TTC549 (cell line): ENCODE measurements around the gene SLC22A31.
"Not testable (repeated sequence)": the region's sequence is repeated elsewhere in the genome, so short reads cannot be mapped to it uniquely, and the experiment has no call there.

ENCODE experiments used
- FAIRE-seq: peaks from 2 replicates; lab custom pipeline; 2012; peaks lifted over from hg19 to GRCh38; lab: Jason Lieb, UNC

Gene SLC22A31

DNA sequence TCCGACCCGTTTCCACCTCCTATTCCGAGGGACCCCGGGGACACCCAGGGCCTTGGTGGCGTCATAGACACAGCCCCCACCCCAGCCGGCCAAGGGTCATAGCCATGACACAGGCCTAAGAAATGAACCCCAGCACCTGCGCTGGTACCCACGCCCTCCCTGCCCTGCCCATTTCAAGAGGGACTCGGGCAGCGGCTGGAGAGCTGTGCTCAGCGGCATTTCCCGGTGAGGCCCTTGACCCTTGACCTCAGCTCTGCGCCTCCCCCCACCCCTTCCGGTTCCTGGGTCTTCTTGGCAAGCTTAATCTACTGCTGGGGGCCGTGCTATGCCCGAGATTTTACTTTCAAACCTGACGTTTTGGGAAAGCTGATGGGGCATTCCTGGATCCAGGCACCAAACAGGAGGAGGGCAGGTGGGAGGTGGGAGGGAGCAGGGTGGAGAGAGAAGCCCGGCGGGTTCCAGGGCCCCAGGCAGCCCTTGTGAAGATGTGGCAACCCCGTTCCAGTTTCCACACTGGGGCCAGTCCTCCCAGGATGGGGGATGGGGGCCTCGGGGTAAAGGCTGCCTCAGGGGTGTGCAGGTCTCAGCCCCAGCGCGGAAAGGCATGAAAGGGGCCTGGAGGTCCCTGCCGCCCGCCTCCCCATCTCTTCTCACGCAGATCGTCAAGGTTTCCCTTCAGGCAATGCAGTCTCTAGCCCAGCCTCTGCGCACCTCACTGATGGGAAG, at the start of gene SLC22A31:
SLC22A31 (minus strand) TSS at position 414 of the 726 bp plus-strand sequence; CDS start at position 378, 36 bp downstream.
- FAIRE-seq = no peak

DNA sequence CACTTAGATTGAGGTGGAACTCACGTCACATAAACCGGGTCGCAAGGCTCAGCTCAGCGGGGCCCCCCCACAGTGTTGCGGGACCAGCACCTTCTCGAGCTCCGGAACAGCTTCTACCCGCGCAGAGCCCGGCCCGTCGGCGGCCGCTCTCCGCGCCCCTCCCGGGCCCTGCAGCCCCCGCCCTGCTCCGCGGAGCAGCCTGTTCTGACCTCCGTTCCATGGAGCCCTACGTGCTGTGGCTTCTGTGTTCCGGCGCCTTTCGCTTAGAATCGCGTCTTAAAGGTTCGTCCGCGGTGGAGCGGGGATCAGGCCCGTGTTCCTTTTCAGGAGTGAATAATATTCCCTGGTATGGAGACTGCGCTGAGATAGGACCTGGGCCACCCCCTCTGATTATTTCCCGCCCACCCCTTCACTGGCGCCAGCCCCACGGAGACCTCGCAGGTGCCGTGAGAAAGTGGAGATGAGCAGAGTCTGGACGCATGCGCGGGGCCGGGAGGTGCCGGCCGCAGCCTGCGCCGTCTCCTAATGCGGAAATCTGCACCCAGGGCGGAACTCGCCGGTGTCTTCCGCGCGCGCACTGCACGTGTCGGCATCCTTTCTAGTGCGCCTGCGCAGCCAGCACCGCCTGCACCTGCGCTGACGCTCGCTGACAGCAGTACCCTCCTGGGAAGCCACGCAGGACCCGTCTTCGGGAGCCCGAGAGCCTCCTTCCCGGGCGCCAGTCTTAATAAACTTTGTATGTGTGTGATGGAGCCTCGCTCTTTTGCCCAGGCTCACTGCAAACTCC, 48.1 kb upstream of the SLC22A31 start:
- FAIRE-seq = no peak

DNA sequence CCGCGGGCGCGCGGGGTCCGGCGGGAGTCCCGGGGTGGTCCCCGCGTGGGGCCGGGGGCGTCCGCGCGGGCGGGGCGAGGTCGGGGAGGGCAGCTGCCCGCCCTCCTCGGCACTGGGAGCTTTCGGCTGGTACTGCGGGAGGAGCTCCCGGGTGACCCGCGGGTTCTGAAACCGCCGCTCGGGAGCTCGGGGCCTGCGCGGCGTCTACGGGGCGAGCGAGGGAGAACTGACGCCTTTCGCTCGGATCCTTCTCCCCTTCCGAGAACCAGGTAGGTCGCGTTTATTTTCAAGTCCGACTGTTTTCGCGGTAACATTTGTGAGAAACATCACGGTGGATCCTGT, 47.4 kb upstream of the SLC22A31 start:
- not testable (repeated sequence) for FAIRE-seq

DNA sequence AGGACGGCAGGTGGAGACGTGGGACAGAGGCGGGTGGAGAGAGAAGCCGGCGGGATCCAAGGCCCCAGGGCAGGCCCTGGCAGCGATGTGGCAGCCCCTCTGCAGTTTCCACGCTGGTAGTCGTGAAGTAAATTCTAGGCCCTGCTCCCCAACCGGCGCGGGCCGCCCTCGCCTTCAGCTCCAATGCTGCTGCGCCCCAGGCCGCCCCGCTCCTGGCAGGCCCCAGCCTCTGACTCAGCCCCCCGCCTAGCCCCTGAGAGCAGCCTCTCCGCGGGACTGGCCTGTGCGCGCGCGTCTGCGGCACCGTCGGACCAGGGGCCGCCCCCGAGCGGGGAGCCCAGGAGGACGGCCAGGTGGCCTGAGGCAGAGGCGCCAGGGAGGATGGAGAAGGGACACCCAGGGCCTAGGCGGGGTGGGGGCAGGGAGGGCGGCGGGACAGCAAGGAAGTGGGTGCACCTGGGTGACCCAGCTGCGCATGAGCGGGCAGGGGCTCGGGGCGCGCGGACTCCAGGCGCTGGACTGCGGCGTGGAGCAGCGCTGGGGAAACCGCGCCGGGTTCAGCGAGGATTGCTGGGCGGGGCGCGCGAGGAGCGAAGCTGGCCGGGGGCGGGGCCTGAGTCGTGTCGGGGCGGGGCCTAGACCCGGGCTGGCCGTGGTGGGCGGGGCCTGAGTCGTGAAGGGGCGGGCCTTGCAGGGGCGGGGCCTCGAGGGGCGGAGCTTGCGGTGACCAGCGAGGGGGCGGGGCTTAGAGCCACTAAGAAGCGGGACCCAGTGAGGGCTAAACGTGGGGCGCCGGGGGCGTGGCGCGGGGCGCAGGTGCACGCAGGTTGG, 46.8 kb upstream of the SLC22A31 start:
- FAIRE-seq = no peak

DNA sequence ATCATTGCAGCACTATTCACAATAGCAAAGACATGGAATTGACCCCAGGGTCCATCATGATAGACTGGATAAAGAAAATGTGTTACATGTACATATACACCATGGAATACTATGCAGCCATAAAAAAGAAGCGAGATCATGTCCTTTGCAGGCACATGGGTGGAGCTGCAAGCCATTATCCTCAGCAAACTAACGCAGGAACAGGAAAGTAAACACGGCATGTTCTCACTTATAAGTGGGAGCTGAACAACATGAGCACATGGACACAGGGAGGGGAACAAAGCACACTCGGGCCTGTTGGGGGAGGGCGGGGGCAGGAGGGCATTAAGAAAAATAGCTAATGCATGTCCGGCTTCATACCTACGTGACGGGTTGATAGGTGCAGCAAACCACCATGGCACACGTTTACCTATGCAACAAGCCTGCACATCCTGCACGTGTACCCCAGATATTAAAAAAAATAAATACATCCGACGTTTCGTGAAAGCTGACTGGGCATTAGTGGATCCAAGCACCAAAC, 46.1 kb upstream of the SLC22A31 start:
- FAIRE-seq = no peak

DNA sequence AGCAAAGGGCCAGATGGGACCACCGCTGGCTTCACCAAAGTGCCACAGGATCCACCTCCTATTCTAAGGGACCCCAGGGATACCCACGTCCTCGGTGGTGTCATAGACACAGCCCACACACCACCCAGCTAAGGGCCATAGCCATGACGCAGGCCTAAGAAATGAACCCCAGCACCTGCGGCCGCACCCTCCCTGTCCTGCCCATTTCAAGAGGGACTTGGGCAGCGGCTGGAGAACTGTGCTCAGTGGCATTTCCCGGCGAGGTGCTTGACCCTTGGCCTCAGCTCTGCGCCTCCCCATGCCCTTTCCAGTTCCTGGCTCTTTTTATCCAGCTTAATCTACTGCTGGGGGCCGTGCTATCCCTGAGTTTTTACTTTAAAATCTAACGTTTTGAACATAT, 44.4 kb upstream of the SLC22A31 start:
- no peak for FAIRE-seq

DNA sequence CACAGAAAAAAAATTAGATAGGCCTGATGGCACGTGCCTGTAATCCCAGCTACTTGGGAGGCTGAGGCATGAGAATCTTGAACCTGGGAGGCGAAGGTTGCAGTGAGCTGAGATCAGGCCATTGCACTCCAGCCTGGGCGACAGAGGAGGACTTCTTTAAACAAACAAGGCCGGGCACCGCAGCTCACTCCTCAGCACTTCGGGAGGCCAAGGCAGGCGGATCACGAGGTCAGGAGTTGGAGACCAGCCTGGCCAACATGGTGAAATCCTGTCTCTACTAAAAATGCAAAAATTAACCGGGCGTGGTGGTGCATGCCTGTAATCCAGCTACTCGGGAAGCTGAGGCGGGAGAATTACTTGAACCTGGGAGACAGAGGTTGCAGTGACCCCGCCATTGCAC, 43.9 kb upstream of the SLC22A31 start:
- FAIRE-seq = not testable (repeated sequence)

DNA sequence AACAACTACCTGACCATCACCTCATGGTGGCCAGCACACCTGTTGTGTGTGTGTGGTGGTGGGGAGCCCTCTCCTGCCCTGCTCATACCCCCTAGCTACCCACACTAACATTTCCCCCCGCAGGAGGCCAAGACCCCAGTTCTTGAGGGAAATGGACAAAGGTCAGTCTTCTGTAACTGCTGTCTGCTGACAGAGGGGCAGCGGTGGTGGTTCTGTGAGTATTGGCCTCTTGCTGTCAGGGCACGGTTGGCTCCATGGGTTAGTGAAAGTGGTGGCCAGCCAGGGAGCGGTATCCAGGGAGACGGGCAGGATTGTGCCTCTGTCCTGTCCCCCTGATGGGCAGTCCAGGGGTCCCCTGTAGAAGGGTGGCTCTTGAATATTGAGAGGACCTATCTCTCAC, 43.3 kb upstream of the SLC22A31 start:
- FAIRE-seq = no peak

DNA sequence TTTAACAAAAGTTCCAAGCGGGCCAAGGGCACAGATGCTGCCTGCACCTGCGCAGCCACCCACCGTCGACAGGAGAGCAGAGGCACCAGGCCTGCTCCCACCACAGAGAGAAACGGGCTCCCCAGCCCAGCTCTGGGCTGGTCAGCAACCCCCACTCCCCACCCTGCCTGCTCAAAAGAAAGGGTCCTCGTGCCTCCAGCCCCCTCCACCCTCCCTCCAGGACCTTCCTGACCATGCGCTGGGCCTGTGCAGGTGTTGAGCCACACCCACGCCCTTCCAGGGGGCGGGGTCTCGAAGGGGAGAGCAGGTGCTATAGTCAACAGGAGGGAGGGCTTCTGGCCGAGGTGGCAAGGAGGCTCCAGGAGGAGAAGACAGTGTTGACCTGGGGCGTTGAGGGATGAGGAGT, 42.5 kb upstream of the SLC22A31 start:
- no peak for FAIRE-seq

DNA sequence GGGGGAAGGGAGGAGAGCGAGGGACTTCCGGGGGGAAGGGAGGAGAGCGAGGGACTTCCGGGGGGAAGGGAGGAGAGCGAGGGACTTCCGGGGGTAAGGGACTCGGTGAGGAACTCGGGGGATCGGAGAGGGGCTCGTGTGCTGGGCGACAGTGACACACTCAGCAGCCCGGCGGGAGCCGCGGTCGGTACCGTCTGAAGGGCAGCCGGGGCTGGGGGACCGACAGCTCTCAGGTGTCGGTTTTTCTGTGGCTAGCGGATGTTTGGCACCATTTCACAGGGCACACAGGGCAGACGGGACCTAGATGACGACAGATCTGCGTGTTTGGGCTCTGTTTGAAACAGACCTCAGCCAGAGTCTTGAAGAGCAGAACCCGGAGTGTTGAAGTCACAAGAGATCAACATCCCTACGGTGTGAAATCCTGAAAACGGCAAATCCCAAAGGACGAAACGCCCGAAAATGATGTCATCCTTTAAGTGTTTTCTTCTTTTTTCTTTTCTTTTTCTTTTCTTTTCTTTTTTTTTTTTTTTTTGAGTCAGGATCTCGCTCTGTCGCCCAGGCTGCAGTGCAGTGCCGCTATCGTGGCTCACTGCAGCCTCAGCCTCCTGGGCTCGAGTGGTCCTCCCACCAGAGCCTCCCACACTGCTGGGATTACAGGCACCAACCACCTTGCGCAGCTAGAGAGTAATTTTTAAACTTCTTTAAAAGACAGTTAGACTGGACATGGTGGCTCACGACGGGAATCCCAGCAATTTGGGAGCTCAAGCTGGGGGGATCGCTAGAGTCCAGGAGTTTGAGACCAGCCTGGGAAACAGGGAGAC, 41.1 kb upstream of the SLC22A31 start:
- no peak for FAIRE-seq

DNA sequence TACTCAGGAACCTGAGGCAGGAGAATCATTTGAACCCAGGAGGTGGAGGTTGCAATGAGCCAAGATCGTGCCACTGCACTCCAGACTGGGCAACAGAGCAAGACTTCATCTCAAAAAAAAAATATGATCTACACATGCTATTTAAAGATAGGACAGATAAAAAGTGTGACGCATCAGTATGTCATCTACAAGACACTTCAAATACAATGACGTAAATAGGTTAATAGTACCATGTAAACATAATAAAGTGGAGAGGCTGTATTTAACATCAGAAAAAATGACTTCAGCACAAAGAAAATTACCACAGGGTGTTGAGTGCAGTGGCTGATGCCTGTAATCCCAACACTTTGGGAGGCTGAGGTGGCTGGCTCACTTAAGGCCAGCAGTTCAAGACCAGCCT, 37.4 kb upstream of the SLC22A31 start:
- no peak for FAIRE-seq

DNA sequence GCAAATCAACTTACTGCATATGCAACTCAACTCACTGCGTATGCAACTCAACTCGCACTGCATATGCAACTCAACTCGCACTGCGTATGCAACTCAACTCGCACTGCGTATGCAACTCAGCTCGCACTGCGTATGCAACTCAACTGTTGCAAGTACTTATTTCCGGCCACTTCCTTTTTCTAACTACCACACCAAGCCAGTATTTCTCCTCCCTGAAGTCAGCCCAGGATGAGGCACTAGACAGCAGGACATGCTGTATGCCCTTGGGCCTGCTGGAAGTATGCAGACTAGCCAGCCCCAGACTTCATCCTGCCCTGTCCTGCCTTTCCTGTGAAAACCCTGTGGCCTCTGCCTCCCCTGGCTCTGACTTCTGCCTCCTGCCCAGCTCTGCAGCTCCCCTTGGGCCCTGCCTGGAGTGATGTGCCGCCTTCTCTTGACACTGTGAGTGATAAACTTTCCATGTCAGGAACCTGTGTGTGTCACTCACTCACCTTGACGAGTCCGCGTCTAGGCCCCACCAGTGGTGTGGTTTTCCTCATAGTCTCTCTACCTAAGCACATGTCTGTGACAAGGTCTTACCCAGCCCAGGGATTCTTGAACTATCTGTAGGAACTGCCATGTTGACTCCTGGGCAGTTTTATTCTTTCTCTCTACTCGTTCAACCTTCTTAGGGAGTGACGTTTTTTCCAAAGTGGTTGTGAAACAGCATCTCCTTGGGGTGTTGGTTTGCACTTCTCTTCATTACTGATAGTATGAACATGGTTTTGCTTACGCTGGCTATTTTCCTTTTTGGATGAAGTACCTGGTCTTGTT, 33.5 kb upstream of the SLC22A31 start:
- FAIRE-seq = no peak

DNA sequence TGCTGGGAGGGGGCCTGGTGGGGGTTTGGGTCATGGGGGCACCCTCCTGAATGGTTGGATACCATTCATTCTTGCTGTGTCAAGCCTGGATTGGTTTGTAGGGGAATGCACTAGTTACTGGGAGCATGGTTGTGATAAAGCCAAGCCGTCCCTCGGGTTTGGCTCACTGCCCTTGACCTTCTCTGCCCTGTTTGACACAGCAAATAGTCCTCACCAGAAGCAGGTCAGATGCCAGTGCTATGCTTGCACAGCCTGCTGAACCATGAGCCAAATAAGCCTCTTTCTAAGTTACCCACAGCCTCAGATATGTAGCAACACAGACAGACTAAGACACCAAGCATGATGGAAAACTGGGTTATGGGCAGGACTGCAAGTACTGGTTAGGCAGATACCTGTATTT, 31.8 kb upstream of the SLC22A31 start:
- FAIRE-seq = no peak

DNA sequence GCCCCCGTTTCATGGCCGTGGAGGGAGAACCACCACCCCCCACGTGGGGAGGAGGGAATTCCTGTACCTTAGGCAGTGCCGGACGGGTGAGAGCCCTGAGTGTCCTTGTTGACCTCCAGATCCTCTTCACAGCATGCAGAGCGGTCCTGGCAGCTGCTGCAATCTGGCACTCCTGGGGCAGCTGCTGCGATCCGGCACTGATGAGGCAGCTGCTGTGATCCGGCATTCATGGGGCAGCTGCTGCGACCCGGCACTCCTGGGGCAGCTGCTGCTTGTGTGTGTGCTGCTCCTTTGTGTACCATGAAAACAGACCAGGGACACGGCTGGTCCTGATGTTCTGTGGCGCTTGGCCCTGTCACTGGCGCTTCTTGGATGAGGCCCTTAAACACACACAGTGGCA, 29.9 kb upstream of the SLC22A31 start:
- FAIRE-seq = no peak

DNA sequence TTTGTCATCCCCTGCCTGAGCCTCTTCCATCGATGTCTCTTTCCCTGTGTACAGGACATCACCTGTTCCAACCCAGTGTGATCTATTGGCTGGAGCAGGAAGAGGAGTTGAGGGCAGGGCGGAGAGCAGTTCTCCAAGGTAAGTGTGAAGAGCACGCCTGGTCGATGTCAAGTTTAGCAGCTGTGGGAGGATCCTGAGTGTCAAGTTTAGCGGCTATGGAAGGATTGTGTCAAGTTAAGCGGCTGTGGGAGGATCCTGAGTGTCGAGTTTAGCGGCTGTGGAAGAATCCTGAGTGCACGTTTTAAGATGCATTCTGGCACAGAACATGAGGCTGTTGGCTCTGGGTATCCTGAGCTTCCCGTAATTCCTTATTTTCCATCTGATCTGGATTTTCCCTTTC, 24.3 kb upstream of the SLC22A31 start:
- FAIRE-seq = no peak

DNA sequence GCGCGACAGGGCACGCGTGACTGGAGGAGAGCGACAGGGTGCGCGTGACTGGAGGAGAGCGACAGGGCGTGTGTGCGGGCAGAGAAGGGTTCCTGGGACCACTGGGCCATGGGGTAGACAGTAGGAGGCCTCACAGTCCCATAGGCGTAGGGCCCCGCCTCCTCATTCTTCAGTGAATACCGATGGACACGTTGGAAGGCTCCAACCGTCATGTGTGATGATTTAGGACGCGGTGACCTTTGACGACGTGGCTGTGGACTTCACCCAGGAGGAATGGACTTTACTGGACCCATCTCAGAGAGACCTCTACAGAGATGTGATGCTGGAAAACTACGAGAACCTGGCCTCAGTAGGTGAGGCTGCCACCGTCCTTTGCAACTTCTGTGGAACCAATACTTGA, 22.6 kb upstream of the SLC22A31 start:
- FAIRE-seq = no peak

DNA sequence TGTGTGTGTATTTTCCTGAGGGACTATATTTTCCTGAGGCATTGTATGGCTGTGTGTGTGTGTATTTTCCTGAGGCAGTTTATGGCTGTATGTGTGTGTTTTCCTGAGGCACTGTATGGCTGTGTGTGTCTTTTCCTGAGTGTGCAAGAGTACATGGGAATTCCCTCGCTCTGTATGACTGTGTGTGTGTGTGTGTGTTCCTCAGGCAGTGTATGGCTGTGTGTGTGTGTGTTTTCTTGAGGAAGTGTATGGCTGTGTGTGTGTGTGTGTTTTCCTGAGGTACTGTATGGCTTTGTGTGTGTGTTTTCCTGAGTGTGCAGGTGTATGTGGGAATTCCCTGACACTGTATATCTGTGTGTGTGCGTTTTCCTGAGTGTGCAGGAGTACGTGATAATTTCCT, 21.3 kb upstream of the SLC22A31 start:
- no peak for FAIRE-seq

DNA sequence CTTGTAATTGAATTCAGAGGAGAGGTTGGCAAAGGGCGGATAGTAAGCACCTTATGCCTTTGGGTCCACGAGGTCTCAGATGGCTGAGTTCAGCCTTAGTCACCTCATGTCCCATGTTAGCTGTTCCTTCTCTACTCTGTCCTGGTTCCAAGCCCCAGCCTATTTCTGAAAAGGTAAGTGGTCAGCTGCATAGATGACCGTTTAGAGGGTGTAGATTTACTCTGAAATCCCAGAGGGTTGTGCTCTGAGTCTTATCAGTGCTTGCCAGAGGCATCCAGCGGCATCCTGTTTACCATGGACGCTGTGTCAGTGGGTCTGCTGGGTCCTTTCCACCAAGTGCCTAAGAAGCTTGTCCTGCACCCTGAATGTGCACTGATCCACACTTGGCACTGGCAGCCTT, 19.0 kb upstream of the SLC22A31 start:
- FAIRE-seq = no peak

DNA sequence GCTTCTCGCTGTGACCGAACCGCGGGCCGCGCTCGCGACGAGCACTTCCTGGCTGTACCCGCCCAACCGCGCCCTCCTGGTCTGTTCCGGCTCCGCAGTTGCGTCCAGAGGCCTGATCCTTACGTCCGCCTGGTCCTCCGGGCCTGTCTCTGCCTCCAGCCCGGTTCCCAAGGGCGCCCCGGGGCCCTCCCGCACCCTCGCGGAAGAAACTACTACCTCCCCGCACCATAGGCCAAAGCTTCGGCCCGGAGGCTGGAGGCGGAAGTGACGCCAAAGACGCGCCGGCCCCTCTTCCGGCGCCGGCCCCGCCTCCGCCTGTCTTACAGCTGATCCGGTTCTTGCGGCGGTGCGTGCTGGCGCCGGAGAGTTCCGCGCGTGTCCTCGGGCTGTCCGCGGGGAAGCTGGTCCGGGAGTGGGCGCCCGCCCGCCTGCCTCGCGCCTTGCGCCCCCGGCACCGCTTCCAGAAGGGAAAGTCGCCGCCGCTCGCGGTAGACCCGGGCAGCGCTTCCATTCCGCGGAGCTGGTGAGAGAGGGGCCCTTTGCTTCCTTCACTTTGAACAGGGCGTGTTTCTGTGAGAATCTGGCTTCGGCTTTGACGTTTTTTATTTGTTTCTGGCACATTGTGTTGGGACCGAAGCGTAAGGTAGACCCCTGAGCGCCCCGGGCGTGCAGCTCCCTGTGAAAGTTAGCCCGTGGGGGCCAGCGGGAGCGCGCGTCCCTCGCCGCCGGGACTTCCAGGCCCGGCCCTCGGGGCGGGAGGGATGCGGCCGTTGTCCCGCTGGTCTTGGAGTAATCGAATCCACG, 17.3 kb upstream of the SLC22A31 start, which contains the start of gene ZNF778:
ZNF778 (plus strand) TSS at position 316 of the 804 bp plus-strand sequence. CDS start 3,425 bp downstream, outside the sequence.
- FAIRE-seq = no peak

DNA sequence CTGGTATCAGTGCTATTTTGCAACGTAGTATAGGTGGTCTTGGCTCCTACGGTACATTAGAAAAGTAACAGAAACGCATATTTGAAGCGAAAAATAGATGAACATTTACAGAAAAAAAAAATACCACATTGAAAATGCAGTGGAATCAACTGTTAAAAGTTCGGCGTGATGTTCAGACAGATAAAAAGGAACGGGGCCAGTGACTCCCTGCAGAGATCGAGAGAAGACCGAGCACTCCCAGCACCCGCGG, 16.7 kb upstream of the SLC22A31 start:
- FAIRE-seq = no peak
